ENCODE results near the gene IL1RAPL1.

Gene IL1RAPL1

DNA sequence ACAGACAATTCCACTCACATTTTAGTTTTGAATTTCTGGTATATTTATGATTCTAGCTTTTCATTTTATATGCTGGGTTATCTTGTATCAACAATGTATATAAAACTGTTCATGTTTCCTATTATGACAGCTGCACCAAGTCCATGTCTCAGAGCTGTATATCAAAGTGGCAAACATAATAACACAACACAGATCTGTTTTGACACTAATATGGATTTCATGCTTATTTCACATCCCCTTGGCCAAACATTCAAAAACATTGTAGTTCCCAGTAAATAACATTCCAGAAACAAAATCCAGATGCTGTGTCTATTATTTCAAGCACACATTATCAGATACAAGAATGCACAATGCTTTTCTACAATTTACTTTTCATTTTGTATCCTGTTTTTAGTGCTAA is 1247.5 kb downstream of the IL1RAPL1 start:
- DNase-seq, result no peak

DNA sequence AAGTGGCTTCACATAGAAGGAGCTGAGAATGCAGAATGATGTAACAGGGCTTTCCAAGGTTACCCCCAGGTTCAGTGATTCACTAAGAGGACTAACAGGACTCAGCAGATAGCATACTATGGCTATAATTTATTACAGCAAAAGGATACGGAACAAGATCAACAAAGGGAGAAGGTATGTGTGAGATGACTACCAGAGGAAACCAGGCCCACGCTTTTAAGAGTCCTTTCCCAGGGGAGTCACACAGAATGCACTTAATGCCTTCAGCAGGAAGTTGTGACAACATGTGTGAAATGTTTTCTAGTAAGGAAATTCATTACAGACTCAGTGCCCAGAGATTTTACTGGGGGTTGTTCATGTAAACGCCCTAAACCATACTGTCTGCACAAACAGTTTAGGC is 1254.5 kb downstream of the IL1RAPL1 start:
- no peak for DNase-seq

DNA sequence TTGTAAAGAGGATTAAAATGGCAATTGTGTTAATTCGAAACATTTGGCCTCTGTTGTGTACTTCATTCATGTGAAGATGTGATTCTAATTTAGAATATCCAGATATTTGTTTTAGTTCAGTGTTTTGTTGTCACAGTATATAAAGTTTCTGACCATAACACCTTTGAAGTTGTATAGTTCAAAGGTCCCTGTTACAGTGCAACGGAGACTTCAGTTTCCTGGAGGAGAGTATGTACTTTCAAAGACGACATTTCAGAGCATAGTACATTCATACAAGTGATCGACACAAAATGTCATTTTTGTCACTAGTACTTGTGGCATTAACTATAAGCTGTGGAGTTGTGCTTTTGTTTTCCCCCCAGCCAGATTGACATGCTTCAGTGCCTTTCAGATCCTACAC is 1255.3 kb downstream of the IL1RAPL1 start:
- DNase-seq, result no peak

DNA sequence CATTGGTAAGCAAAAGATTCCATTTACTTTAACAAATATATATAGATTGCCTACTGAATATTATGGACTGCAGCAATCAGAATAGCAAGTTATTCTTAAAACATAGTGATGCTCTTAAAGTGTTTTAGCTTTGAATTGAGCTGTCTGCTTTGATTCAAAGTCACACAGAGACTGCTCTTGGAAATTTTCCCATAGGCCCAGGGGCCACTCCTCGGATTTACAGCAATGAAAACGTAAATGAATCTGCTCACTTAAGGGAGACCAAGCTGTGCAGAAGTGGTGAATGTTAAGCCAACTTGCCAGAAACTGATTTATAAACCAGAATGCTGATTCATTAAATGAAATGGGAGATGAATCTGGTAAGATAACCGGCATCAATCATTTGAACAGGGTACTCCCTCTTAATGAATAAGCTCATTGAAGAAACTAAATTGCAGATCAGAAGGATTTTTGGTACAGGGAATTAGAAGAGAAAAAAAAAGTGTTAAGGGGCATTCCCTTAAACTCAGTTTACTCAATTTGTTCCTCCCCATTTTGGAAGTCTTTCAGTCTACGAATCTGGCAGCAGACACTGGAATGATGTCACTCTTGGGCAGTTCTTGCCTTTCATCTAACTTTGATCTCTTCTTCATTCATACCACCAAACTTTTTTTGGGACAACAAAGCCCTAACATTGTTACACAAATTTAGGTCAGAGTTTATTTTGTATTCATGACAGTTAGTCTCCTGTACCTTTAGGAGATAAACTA is 1264.8 kb downstream of the IL1RAPL1 start:
- DNase-seq, result no peak

DNA sequence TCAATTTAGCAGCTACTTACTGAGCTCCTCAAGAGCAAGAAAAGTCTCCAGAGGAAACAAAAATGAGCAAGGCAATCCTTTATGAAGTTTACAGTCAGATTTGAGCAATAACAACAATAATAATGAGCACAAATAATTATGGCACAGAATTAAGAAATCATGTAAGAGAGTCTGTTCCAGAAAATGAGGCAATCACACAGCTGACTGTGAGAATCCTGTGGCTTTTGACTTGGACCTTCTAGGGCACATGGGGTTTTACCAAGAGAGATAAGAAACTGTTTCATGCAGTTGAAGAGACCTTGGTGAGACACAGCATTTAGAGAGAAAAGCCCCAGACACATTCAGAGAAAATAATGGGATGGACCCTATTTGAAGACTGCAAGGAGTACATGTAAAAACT is 1265.5 kb downstream of the IL1RAPL1 start:
- no peak for DNase-seq

DNA sequence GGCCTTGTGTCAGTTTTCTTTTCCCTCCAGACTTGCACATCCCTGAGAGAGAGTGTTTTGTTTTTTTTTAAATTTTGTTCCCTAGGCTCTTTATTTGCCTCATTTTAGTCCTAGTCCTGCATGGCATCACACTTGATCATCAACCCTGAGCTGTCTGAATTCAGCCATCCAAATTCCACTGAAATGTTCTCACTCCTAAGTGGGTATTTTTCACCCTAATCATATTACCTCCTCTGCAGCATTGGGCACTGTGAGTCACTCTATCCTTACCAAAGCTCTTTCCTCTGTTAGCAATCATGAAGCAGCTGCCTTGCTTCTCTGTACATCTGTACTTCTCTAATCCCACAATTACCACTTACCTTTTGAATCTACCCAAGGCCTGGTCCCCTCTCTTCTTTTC is 1271.5 kb downstream of the IL1RAPL1 start:
- DNase-seq, result no peak

- no peak for DNase-seq
Observed at GRCh38 chrX:29862126-29862677, 1275.0 kb downstream of the IL1RAPL1 start.

DNA sequence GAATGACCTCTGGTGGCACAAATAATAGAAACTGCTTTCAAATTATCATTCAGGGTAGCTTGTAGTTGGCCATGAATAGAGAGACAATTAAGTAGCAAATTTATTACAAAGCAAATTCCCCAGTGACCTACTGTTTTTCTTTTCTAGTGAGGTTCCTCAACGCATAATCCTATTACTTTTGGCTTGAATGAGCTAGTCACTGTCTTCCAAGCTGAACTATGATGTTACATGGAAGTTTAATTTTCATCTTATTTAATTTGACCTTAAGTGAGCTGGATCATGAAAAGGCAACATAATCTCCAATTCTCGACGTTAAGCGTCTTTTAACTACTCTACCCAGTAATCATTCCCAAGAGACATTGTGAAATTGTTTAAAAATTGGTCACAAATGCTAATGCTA is 1280.7 kb downstream of the IL1RAPL1 start:
- no peak for DNase-seq

- DNase-seq, result no peak
Observed at GRCh38 chrX:29869837-29870236, 1282.6 kb downstream of the IL1RAPL1 start.

GRCh38 chrX:29870608-29871007 is 1283.4 kb downstream of the IL1RAPL1 start:
- no peak for DNase-seq

GRCh38 chrX:29872831-29873230 is 1285.6 kb downstream of the IL1RAPL1 start:
- no peak for DNase-seq

DNA sequence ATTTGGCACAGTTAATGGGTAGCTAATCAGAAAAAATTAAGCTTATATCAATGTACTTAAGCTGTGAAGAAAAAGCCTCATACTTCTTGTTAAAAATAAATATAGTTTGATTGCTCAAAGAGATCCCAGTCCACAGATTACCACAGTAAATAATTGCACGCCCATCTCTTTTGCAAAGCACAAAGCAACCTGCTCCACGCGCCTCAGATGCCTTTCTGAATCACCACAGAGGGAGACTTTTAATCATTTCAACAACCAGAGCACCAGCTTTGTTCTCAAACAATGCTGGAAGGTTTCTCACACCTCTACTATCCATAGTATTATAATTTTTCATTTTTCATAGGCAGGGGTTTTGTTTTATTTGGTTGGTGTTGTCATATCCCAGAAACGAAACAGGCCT is 1289.5 kb downstream of the IL1RAPL1 start:
- DNase-seq, result no peak

DNA sequence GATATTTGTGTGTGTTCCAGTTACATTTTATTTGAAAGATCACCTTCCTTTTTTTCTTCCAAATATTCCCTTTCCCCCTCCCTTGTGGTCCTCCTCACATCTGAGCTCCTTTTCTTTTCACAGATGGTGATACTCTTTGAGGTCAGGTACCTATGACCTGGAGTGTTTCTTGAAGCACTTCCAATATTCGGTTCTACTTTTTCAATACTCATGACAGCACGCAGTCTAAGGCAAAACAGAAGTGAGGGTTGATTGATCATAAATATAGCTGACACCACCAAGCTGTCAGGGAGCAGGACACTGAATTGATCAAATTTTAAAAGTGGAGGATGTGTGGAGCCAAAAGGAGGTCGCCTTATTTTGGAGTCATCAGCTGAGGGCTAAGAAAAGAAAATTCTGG is 1293.7 kb downstream of the IL1RAPL1 start:
- no peak for DNase-seq

DNA sequence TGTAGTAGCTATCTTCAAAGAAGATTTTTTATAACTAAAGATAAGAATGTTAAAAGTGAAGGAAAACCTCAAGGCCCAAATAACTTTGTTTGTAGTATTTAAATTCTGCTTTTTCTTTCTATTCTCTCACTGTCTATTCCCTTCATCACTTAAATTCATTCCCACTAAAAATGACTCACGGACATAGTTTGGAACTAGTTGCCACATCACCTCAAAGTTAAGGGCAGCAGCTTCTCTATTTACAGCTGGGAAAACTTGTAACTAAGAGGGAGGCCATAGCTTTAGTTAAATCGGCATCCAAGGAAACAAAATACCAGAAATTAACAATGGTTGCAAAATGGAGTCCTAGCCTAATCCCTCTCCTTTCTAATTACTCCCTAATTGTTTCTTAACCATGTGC is 1302.8 kb downstream of the IL1RAPL1 start:
- DNase-seq, result no peak

GRCh38 chrX:29890646-29891200 is 1303.5 kb downstream of the IL1RAPL1 start:
- no peak for DNase-seq

- no peak for DNase-seq
Observed at GRCh38 chrX:29902004-29902403, 1314.8 kb downstream of the IL1RAPL1 start.

GRCh38 chrX:29903360-29903759 is 1316.1 kb downstream of the IL1RAPL1 start:
- no peak for DNase-seq

DNA sequence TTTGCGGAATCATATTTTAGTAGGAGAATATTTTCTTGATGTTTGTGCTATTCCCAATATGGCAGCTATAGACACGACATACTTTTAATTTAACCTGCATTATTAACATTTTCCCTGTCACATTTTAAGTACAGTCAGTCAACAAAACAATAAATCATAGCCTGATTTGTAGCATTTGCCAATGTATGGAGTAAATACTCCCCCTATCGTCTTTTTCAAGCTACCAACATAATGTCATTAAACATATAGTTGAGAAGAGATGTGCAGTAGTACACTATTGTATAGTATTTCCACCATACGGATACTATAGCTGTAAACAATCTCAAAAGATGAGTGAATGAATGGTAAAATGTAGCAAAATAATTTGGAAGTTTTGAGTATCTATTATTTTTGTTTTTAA is 1324.4 kb downstream of the IL1RAPL1 start:
- no peak for DNase-seq

DNA sequence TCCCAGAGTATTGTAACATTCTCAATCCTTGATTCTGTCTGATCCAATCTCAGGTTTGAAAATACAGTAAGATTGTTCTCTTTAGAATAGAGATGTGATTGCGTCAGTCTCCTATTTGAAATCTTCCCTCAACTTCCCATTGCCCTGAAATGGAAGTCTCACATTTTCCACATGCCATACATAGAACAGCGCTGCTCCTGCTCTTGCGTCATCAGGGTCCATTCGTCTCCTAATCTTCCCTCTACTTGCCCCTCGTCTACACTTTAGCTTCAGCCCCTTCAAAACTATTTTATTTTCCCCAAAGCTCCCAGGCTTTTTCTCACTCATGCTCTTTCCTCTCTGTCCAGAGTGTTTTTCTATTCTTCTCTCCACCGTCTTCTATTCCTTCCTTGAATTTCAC is 1326.4 kb downstream of the IL1RAPL1 start:
- no peak for DNase-seq

DNA sequence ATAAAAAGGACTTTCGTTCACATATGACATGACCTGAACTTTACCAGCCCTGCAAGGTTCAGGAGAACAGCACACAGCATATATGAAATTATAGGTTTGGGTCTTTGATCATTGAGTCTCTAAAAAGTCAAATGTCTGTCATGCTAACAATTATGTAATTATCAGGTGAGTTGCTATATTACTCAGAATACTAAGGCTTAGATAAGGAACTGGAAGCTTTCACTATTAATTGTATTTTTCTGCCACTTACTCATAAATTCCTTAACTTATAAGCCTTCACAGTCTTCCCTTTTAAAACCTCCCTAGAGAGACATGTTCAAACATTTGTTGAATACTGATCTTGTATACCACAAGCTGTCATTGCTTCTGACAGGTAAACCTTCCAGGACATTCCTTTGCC is 1335.4 kb downstream of the IL1RAPL1 start:
- DNase-seq, result no peak

DNA sequence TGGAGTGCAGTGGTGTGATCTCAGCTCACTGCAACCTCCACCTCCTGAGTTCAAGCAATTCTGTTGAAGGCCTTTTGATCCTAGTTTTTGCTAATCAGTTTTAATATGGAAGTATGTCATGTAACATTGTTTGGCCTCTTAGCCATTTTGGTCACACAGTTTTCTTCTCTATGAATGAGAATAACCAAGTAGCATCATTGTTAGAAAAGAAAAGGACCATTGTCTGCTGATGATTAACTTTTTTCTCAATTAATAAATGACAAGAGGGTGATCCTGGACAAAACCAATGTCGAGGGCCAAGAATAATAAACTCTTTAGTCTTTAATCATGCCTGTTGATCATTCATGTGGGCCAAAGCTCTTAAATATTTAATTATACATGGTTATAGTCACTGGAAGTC is 1338.8 kb downstream of the IL1RAPL1 start:
- DNase-seq, result no peak

- no peak for DNase-seq
Observed at GRCh38 chrX:29926659-29927058, 1339.4 kb downstream of the IL1RAPL1 start.

GRCh38 chrX:29935455-29935854 is 1348.2 kb downstream of the IL1RAPL1 start:
- DNase-seq, result no peak

DNA sequence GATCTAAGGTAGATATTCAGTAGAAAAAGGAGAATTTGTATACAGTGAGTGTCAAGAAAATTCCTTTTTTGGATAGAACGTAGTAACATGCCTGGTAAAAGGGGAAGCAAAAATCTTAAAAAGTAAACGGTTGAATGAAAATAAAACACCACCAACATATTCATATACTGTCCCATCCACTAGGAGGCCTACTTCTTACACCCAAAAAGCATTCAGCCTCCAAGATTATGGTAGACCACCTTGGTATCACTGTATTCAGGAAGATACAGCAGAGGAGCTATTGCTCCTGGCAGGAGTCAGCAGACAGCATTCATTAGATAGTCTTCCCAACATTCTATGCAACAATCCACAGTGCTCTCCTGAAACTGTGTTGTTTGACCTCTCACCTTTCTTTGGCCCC is 1353.5 kb downstream of the IL1RAPL1 start:
- no peak for DNase-seq

DNA sequence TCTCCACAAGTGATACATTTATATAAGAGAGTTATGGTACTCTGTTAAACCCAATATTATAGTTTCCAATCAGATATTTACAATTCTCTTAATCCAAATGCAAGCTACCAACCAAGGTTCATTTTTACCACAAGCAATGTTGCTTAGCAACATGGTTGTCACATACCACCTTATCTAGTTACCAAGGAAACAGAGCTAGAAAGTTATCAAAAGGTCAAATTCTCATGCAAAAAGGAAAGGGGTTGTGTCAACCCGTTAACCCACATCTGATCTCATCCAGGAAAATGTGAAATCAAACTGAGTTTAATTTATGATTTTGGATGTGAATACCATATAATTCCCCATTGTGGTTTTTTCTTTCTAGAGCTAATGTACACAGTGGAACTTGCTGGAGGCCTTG is 1354.0 kb downstream of the IL1RAPL1 start:
- no peak for DNase-seq
